ENCODE results near the gene ADAMTS17. TPM values are rescaled to one million over a fixed set of nuclear protein-coding genes. Genes with fewer than 3 reads are reported as not detected.
A peak's percentile ranks its signal among the peaks of the same experiment; 100 is the strongest.

Gene ADAMTS17
- total RNA-seq, 1 donor from 2014 or later = 1.5 TPM

GRCh38 chr15:100281096-100281917 is 60.5 kb downstream of the ADAMTS17 start:
- TF ChIP-seq, protein P1, sequence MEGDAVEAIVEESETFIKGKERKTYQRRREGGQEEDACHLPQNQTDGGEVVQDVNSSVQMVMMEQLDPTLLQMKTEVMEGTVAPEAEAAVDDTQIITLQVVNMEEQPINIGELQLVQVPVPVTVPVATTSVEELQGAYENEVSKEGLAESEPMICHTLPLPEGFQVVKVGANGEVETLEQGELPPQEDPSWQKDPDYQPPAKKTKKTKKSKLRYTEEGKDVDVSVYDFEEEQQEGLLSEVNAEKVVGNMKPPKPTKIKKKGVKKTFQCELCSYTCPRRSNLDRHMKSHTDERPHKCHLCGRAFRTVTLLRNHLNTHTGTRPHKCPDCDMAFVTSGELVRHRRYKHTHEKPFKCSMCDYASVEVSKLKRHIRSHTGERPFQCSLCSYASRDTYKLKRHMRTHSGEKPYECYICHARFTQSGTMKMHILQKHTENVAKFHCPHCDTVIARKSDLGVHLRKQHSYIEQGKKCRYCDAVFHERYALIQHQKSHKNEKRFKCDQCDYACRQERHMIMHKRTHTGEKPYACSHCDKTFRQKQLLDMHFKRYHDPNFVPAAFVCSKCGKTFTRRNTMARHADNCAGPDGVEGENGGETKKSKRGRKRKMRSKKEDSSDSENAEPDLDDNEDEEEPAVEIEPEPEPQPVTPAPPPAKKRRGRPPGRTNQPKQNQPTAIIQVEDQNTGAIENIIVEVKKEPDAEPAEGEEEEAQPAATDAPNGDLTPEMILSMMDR (IDR thresholded peaks at IDR 0.05) = no peak
- peaks cover 36% of the 10 kb centered on the region for H3K9me3 Mint-ChIP-seq (ENCODE audit: unreplicated experiment)
- H3K4me3 Mint-ChIP-seq (ENCODE audit: unreplicated experiment) = no peak overlapping the region
- H3K36me3 Mint-ChIP-seq (ENCODE audit: unreplicated experiment) = no peaks in the 10 kb centered on the region
- H3K27me3 Mint-ChIP-seq (ENCODE audit: unreplicated experiment) = no peaks in the 10 kb centered on the region
- H3K4me1 Mint-ChIP-seq (ENCODE audit: unreplicated experiment) = no peaks in the 10 kb centered on the region
- DNase-seq (ENCODE audit: extremely low spot score, unreplicated experiment) = peak; percentile 78
- H3K27ac Mint-ChIP-seq (ENCODE audit: unreplicated experiment) = no peak overlapping the region

DNA sequence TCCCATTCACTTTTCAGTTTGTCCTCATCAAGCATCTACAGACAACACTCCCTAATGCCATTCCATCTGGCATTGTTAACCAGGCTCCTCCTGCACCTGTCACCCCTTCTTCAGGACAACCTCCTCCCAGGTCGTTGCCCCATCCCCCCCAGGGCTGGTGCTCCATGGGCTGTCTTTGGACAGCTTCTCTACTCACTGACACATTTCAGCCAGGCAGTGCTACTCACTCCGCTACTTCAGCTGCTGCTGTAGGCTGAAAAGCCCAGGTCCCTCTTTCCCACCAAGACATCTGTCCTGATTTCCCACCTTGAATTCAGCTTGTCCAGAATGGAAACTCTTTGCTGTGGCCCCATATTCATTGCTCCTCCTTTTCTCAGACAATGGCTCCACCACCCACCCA is 61.9 kb downstream of the ADAMTS17 start:
- no peaks in the 10 kb centered on the region for H3K27me3 Mint-ChIP-seq (ENCODE audit: unreplicated experiment)
- no peak overlapping the region for H3K4me3 Mint-ChIP-seq (ENCODE audit: unreplicated experiment)
- H3K4me1 Mint-ChIP-seq (ENCODE audit: unreplicated experiment) = no peaks in the 10 kb centered on the region
- H3K27ac Mint-ChIP-seq (ENCODE audit: unreplicated experiment) = no peak overlapping the region
- peaks cover 34% of the 10 kb centered on the region for H3K9me3 Mint-ChIP-seq (ENCODE audit: unreplicated experiment)
- no peaks in the 10 kb centered on the region for H3K36me3 Mint-ChIP-seq (ENCODE audit: unreplicated experiment)
- DNase-seq (ENCODE audit: extremely low spot score, unreplicated experiment) = no peak
- TF ChIP-seq, protein P1 (IDR thresholded peaks at IDR 0.05) = no peak

- TF ChIP-seq, protein P1 (IDR thresholded peaks at IDR 0.05) = no peak
- H3K9me3 Mint-ChIP-seq (ENCODE audit: unreplicated experiment) = peaks cover 37% of the 10 kb centered on the region
- no peaks in the 10 kb centered on the region for H3K27me3 Mint-ChIP-seq (ENCODE audit: unreplicated experiment)
- H3K4me3 Mint-ChIP-seq (ENCODE audit: unreplicated experiment) = no peak overlapping the region
- no peak overlapping the region for H3K27ac Mint-ChIP-seq (ENCODE audit: unreplicated experiment)
- no peaks in the 10 kb centered on the region for H3K36me3 Mint-ChIP-seq (ENCODE audit: unreplicated experiment)
- peak; percentile 63 for DNase-seq (ENCODE audit: extremely low spot score, unreplicated experiment)
- no peaks in the 10 kb centered on the region for H3K4me1 Mint-ChIP-seq (ENCODE audit: unreplicated experiment)
These were observed 62.3 kb downstream of the ADAMTS17 start for GRCh38 chr15:100279446-100279845.

- Mint-ChIP-seq H3K27me3 (ENCODE audit: unreplicated experiment) (no peaks in the 10 kb centered on the region), H3K4me1 (ENCODE audit: unreplicated experiment) (no peaks in the 10 kb centered on the region), H3K27ac (ENCODE audit: unreplicated experiment) (no peak overlapping the region), H3K4me3 (ENCODE audit: unreplicated experiment) (no peak overlapping the region), H3K9me3 (ENCODE audit: unreplicated experiment) (peaks cover 39% of the 10 kb centered on the region), H3K36me3 (ENCODE audit: unreplicated experiment) (no peaks in the 10 kb centered on the region)
- peak; percentile 74 for DNase-seq (ENCODE audit: extremely low spot score, unreplicated experiment)
- TF ChIP-seq, protein P1 (IDR thresholded peaks at IDR 0.05) = no peak
These were observed 63.0 kb downstream of the ADAMTS17 start for GRCh38 chr15:100278596-100279380.

All from osteocyte (in vitro differentiated cells).